Activated T-helper 17 cell treated with anti-CD3 and anti-CD28 coated beads, Interleukin-2, amount 50 U/mL, for 72 hours (primary cell): ENCODE data around the gene HOXC12. TPM values are rescaled to one million over a fixed set of nuclear protein-coding genes. Genes with fewer than 3 reads are reported as not detected.

Experiments
- ATAC-seq: fragments of 150-1000 bp; cut with Tn5 transposase; replicated peaks from 2 replicates; pipeline ENCODE4 v1.10.0; 2021; ENCODE audit warnings: mild to moderate bottlenecking, moderate library complexity
- H3K27ac Mint-ChIP-seq: one replicate; pipeline ENCODE4 v1.8.0; 2022; ENCODE audit warnings: mixed read lengths
- H3K27me3 Mint-ChIP-seq: one replicate; pipeline ENCODE4 v1.8.0; 2022; ENCODE audit warnings: mixed read lengths
- H3K36me3 Mint-ChIP-seq: one replicate; pipeline ENCODE4 v1.8.0; 2022; ENCODE audit warnings: low read depth, mild to moderate bottlenecking, mixed read lengths
- H3K4me1 Mint-ChIP-seq: one replicate; pipeline ENCODE4 v1.8.0; 2022; ENCODE audit warnings: mixed read lengths
- H3K4me3 Mint-ChIP-seq: one replicate; pipeline ENCODE4 v1.8.0; 2022; ENCODE audit warnings: mild to moderate bottlenecking, mixed read lengths
- H3K9me3 Mint-ChIP-seq: one replicate; pipeline ENCODE4 v1.8.0; 2022; ENCODE audit warnings: mixed read lengths
- total RNA-seq, 2 donors: library from RNA; stranded (reverse); gene quantifications; one replicate each; pipeline ENCODE4 v1.2.3, GENCODE V29; 2022

The HOXC12 gene
- total RNA-seq, 2 donors from 2014 or later = not detected

DNA sequence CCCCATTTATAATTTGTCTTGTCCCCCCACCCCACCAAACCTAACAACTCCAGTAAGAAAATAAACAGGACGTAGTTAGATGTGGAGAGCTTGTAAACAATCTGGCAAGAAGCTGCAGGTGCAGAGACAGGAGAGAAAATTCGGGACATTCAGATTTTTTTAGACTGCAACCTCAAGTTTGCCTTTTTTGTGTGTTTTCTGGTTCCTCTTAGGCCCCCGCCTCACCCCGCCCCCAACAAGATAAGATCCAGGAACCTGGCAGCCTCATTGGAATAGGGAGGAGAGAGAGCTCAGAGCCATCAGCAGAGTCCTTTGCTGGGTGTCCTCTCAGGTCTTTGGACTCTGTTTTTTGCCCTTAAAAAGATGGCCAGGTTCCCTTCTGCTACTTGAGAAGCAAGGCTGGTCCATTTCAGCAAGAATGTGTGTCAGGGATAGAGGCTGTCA is 33.1 kb downstream of the HOXC12 start:
- no peak overlapping the region for H3K27ac Mint-ChIP-seq
- peaks cover 23% of the 10 kb centered on the region for H3K36me3 Mint-ChIP-seq
- no peak overlapping the region for H3K4me3 Mint-ChIP-seq
- peaks cover 17% of the 10 kb centered on the region for H3K4me1 Mint-ChIP-seq
- H3K27me3 Mint-ChIP-seq = peaks cover 79% of the 10 kb centered on the region
- no peak for ATAC-seq
- H3K9me3 Mint-ChIP-seq = no peaks in the 10 kb centered on the region

DNA sequence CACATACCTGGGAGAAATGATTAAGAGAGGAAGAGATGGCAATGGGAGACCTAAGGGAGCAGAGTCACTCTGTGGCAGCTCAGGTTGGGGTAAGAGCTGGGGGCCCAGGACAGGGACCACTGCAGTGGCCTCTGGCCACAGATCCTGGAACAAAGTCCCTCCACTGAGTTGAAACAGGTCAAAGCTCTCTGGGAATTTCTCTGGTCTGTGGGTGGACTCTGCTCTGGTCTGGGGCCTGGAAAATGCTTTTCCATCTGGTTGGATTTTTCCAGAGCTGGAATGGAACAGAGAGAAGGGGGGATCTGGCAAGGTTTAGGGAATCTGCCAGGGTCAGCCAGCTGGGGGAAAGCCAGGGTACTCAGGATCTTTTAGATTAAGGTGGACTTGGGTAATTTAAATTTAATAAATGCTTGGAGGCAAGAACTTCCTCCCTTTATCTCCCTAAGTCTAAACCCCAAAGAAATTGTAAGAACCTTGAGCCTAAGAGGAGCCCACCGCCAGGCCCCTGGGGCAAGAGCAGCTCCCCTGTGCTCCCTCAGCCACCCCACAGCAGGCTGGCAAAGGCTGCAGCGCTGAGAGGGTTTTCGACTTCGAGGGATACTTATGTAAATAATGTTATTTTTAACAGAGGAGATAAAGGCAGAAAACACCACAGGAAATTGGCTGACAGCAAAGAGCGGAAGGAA is 34.0 kb downstream of the HOXC12 start:
- Mint-ChIP-seq H3K27ac (no peak overlapping the region), H3K36me3 (peaks cover 23% of the 10 kb centered on the region), H3K9me3 (no peaks in the 10 kb centered on the region), H3K4me1 (peaks cover 17% of the 10 kb centered on the region), H3K4me3 (no peak overlapping the region), H3K27me3 (peaks cover 79% of the 10 kb centered on the region)
- no peak for ATAC-seq

DNA sequence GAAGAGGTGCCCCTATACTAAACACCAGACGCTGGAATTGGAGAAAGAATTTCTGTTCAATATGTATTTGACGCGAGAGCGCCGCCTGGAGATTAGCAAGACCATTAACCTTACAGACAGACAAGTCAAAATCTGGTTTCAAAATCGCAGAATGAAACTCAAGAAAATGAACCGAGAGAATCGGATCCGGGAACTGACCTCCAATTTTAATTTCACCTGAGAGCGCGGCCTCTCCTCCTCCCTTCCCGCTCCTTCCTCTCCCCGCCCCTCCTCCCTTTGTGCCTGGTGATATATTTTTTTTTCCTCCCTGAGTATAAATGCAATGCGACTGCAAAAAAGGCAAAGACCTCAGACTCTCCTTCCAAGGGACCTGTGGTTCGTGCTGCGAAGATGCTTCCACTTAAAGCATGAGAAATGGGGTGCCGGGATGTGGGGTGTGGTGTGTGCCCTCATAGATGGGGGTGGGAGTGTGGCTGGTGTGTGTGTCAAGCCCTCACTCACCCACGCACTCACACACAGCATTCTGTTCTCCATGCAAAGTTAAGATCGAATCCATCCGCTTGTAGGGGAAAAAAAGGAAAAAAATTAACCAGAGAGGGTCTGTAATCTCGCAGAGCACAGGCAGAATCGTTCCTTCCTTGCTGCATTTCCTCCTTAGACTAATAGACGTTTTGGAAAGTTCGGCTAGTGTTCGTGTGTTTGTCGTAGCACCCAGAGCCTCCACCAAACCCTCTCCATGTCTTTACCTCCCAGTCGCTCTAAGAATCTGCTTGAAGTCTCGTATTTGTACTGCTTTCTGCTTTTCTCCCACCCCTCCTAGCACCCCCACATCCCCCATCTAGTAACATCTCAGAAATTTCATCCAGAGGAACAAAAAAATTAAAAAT is 34.8 kb downstream of the HOXC12 start:
- Mint-ChIP-seq H3K9me3 (no peaks in the 10 kb centered on the region), H3K27me3 (peaks cover 81% of the 10 kb centered on the region), H3K36me3 (peaks cover 28% of the 10 kb centered on the region), H3K27ac (no peak overlapping the region), H3K4me3 (peak overlapping the region; percentile 21), H3K4me1 (peaks cover 17% of the 10 kb centered on the region)
- no peak for ATAC-seq

DNA sequence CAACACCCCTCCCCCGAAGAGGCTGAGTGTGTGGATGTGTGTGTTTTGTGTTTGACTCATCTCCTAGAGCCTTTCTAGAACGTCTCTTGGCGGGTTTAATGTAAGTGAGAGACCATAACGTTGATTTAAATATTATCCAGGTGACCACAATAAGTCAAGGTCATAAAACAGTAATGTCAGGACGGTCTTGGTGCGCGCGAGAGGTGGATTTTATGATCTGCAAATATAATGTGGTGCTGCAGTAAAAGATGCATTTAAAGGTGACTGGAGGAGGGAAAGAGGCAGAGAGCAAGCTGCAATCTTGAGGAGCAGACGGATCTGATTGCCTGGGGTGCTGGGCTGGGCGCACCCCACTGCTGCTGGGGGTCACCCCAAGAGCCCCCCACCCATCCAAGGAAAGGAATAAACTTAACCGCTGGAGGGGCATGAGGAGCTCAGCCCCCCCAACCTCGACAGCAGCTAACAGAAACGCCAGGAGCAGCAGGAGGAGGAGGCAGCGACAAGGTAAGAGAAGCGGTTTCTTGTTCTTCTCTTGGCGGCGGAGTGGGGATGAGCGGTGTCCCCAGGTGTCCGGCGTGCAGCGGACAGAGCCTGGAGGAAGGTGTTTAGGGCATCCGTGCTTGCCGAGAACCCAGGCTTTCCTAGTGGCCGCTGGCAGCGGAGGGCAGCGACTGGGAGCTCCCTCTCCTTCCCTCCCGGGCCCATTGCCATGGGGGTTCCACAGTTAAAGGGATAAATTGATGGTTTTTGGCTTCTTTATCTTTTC is 35.8 kb downstream of the HOXC12 start:
- peaks cover 18% of the 10 kb centered on the region for H3K36me3 Mint-ChIP-seq
- H3K9me3 Mint-ChIP-seq = no peaks in the 10 kb centered on the region
- peaks cover 82% of the 10 kb centered on the region for H3K27me3 Mint-ChIP-seq
- no peak for ATAC-seq
- no peak overlapping the region for H3K27ac Mint-ChIP-seq
- peaks cover 20% of the 10 kb centered on the region for H3K4me1 Mint-ChIP-seq
- no peak overlapping the region for H3K4me3 Mint-ChIP-seq

DNA sequence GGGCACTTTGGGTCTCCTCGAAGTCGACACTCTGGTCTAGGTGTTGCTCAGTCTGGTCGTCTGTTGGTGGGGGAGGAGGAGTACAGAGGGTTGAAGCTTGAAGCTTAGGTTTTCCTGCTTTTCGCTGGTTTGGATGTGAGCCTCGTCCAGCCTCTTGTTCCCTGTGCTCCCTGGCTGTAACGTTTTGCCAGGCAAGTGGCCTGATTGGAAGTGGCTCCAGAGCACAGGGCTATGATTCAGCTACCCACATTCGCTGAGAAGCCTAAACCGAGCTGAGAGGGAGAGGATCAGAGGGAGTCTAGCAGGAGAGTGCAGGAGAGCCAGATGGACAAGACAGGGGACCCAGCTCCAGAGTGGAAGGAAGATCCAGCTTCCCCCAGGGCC is 36.4 kb downstream of the HOXC12 start:
- ATAC-seq = no peak
- peaks cover 86% of the 10 kb centered on the region for H3K27me3 Mint-ChIP-seq
- no peak overlapping the region for H3K4me3 Mint-ChIP-seq
- peaks cover 20% of the 10 kb centered on the region for H3K4me1 Mint-ChIP-seq
- peaks cover 15% of the 10 kb centered on the region for H3K36me3 Mint-ChIP-seq
- H3K9me3 Mint-ChIP-seq = no peaks in the 10 kb centered on the region
- H3K27ac Mint-ChIP-seq = no peak overlapping the region

DNA sequence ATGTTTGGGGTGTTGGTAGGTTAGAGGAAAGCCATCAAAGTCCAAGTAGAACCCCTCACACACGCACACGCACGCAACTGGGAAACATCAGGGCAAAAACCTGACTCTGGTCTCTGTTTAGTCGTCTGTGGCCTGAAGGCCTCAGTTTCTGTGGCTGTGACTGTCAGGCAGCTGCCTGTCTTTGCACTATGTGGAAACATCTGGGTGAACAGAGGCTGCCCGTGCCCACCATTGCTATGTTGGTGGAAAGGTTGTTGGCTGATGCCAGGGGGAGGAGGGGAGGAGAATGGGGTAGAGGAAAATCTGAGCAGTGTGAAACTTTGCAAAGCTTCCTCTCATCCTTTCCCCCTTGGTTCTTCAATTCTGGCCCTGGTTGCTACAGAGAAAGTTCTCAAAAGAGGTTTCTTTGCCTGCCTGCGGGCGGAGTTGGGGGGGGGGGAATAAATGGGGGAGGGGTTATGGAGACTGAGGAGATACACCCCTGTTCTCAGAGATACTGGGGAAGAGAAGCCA is 37.7 kb downstream of the HOXC12 start:
- Mint-ChIP-seq H3K9me3 (no peaks in the 10 kb centered on the region), H3K36me3 (peaks cover 15% of the 10 kb centered on the region), H3K4me3 (no peak overlapping the region), H3K27ac (no peak overlapping the region), H3K4me1 (peaks cover 22% of the 10 kb centered on the region), H3K27me3 (peaks cover 82% of the 10 kb centered on the region)
- no peak for ATAC-seq

DNA sequence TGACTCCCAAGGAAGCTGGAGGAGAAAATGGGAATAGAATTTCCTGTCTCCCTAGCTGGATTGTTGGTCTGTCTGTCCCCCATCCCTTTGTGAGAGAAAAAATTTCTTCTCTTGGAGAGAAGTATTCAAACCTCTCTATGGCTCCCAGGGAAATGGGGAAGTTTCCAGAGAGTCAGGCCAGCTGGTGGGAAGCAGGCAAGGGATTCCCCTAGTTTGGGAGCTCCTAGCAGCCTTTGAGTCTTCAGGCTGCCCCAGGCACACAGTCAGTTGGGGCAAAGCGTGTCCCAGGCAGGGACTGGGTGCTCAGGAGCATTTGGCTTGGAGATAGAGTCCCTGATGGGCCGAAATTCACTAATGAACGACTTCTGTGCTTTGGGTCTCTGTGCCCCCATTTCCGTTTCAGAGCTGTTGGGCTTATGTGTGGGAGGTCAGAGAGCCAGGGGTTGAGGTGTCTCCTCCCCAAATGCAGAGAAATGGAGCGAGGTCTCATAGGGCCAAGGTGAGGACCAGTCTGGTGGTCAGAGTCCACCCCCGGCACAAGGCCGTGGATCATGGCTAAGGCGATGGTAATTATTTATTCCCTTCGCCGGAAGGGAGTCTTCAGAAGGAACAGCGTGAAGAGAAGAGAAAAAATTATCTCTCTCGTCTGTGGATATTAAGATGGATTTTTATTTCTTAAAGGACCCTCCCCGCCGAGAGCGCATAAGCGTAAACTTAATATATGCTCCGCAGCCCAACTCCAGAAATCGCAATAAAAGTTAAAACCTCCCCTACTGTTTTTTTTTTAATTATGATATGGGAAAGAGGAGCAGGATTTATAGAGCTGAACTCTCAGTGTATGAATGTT is 38.7 kb downstream of the HOXC12 start:
- peaks cover 25% of the 10 kb centered on the region for H3K4me1 Mint-ChIP-seq
- H3K36me3 Mint-ChIP-seq = peaks cover 15% of the 10 kb centered on the region
- H3K27me3 Mint-ChIP-seq = peaks cover 83% of the 10 kb centered on the region
- peak overlapping the region; percentile 52 for H3K4me3 Mint-ChIP-seq
- H3K27ac Mint-ChIP-seq = no peak overlapping the region
- no peak for ATAC-seq
- no peaks in the 10 kb centered on the region for H3K9me3 Mint-ChIP-seq

DNA sequence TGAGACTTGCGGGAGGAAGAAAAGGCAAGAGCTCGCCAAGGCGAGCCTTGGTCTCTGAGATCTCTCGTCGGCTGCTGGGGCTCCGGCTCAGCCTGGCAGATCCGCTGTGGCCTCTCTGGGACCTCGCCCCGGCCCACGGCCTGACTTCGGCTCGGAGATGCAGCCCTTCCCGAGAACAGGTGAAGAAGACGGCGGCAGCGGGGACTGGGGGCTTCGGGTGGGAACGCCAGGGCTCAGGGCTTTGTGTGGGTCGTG is 39.2 kb downstream of the HOXC12 start:
- Mint-ChIP-seq H3K4me1 (peaks cover 23% of the 10 kb centered on the region), H3K27me3 (peaks cover 83% of the 10 kb centered on the region), H3K9me3 (no peaks in the 10 kb centered on the region), H3K4me3 (peak overlapping the region; percentile 52), H3K27ac (no peak overlapping the region), H3K36me3 (peaks cover 15% of the 10 kb centered on the region)
- ATAC-seq = no peak

DNA sequence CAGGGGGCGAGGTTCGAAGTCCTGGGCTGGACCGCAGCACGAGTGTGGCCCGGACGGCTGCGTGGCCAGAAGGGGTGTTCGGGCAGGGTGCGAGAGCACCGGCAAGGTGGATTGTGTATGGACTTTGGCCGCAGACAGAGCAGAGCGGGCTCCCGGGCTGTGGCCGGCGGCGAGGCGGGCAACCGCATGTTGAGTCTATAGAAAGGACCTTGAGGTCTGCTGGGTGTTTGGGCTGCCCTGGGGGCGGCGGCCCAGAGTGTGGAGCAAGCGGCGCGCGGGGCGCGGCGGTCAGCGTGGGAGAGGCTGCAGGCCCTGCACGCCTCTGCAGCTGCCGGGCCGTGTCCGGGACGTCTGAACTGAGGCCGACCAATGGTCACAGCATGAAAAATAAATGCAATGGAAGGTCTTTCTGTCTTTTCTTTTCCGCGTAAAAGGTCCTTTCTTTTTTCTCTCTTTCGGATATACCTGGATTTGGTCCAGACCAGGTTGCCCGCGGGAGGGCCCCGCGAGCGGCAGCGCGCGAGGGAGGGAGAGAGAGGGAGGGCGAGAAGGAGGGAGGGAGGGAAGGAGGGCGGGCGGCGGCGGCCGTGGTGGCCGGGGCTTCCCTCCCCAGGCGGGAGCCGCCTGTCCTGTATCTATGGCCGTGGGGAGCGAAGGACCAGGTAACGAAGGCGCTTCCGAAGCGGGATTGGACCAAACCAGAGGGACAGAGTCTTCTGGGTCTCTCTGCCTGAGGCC is 39.7 kb downstream of the HOXC12 start:
- peaks cover 81% of the 10 kb centered on the region for H3K27me3 Mint-ChIP-seq
- no peak for ATAC-seq
- peak overlapping the region; percentile 80 for H3K4me3 Mint-ChIP-seq
- H3K27ac Mint-ChIP-seq = no peak overlapping the region
- peaks cover 15% of the 10 kb centered on the region for H3K36me3 Mint-ChIP-seq
- peaks cover 18% of the 10 kb centered on the region for H3K4me1 Mint-ChIP-seq
- H3K9me3 Mint-ChIP-seq = no peaks in the 10 kb centered on the region

DNA sequence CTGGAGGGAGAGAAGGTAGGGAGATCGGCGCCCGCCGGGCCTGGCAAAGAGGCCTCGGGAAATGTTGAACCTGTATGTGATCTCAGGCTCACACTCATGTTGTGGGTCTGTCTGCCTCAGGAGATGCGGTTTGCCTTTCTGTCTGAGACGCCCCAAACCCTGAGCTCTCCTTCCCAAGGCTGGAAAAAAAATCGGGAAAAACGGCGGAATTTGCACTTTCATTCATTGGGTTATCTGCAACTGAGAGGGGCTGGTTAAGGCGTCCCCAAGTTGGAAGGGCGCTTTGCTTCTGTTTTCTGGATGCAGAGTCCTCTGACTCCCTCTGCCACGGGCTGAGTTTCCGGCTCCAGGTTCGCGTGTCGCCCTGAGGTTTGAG is 40.3 kb downstream of the HOXC12 start:
- H3K9me3 Mint-ChIP-seq = no peaks in the 10 kb centered on the region
- peaks cover 15% of the 10 kb centered on the region for H3K4me1 Mint-ChIP-seq
- peak; percentile 29 for ATAC-seq
- H3K4me3 Mint-ChIP-seq = peak overlapping the region; percentile 80
- H3K36me3 Mint-ChIP-seq = peaks cover 15% of the 10 kb centered on the region
- H3K27me3 Mint-ChIP-seq = peaks cover 80% of the 10 kb centered on the region
- H3K27ac Mint-ChIP-seq = no peak overlapping the region

DNA sequence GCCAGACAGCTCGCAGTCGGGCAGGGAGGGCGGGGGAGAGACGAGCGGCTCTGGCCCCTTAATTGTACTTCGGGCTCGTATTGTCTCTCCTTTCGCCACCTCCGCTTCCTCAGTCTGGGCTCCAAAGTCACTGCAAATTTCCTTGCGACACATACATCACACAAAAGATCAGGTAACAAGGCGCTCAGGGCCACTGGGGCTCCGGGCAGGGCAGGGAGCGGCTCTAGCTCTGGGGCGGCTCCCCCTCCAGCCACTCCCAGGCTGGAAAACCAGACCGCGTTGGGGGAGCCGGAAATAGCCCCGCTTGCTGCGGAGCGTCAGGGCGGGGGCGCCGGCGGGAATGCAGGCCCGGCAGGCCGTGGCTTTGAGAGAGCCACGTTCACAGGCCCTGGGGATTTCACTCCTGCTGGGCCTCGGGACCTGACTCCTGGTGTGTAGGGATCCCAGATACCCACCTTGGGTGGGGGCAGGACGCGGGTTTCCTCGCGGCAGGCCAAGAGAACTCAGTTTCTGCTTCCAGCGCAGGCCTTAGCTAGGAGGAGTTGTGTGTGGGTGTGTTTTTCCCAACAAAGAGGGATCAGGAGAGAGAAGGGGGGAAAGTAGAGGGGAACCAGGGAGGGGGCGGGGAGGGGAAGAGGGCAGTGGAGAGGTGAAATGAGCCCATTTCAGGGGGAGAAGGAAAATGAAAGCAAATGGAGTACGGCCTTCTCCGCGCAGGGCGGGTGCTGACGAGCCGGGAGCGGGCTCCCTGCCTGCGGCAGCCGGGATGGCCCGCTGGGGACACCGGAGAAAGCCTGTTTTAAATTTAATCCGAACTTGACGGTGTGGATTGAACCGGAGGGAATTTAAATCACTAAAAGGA is 40.9 kb downstream of the HOXC12 start:
- H3K27me3 Mint-ChIP-seq = peaks cover 74% of the 10 kb centered on the region

DNA sequence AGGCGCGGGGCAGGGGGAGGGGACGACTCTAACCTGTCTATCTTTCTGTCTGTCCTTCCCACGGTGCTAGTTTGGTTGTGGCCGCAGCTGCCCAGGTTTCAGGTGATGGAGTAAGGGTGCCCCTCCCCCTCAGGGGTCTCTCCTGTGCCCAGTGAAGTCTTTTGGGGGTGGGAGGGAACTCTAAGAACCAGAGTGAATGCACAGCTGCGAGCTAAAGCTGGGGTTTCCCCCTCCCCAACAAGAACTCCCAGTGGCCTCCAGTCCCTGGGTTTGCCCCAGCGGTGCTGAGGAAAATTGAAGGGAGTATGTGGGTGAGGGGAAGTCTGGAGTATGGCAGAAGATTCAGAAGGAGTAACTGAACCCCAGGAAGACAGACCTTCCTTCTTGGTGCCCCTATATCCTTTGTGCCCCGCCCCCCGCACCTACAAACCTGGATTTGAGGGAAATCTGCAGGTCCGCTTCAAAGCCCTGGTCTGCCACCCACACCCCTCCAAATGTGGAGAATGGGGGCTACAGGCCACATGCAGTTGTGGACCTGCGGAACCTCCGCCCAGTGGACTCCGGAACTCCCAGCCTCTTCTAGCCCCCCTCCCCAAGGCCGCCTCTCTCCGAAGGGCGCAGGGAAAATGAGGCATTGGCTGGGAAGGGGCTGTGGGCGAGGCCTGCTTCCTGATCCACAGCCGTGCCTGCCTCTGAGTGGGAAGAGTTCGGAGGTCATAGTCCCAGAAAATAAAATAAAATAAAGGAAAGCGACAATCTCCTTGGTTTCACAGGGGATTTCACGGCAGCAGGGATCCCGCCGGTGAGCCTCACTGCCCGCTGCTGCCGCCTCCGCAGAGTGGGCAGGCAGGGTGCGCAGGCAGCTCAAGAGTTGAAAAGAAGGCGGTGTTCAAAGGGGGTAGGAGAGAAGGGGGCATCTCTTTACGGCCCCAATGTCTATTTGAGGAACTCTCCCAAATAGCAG is 41.8 kb downstream of the HOXC12 start:
- Mint-ChIP-seq H3K27ac (no peak overlapping the region), H3K4me1 (peaks cover 8% of the 10 kb centered on the region), H3K27me3 (peaks cover 74% of the 10 kb centered on the region), H3K4me3 (peak overlapping the region; percentile 80), H3K9me3 (no peaks in the 10 kb centered on the region), H3K36me3 (peaks cover 9% of the 10 kb centered on the region)
- peak; percentile 9 for ATAC-seq

More for the DNA sequence above, 40.9 kb downstream of the HOXC12 start:
- peaks cover 9% of the 10 kb centered on the region for H3K36me3 Mint-ChIP-seq
- no peaks in the 10 kb centered on the region for H3K9me3 Mint-ChIP-seq
- H3K4me3 Mint-ChIP-seq = peak overlapping the region; percentile 80
- no peak overlapping the region for H3K27ac Mint-ChIP-seq
- H3K4me1 Mint-ChIP-seq = peaks cover 8% of the 10 kb centered on the region
- ATAC-seq = peak; percentile 53
